HG03060 (cell line): Measurements from ENCODE around the gene CNGB1.
"Not testable (repeated sequence)": the region's sequence is repeated elsewhere in the genome, so short reads cannot be mapped to it uniquely, and the experiment has no call there.

Experiments
- ATAC-seq: cut with Tn5 transposase; IDR thresholded peaks from one replicate; pipeline ENCODE4 v1.9.1; 2021; ENCODE audit warnings: low read depth, moderate number of reproducible peaks; ENCODE audit not compliant: unreplicated experiment

Gene CNGB1

GRCh38 chr16:57842601-57843000 is 128.3 kb downstream of the CNGB1 start:
- ATAC-seq = no peak

GRCh38 chr16:57840833-57841232 is 130.1 kb downstream of the CNGB1 start:
- no peak for ATAC-seq

GRCh38 chr16:57838161-57838560 is 132.8 kb downstream of the CNGB1 start:
- ATAC-seq = no peak

GRCh38 chr16:57837305-57838125 is 133.4 kb downstream of the CNGB1 start:
- ATAC-seq = no peak

- ATAC-seq = not testable (repeated sequence)
These were observed 135.5 kb downstream of the CNGB1 start for GRCh38 chr16:57835439-57835838.

- no peak for ATAC-seq
These were observed 136.0 kb downstream of the CNGB1 start for GRCh38 chr16:57834936-57835335.
